HL-60 (cell line): ENCODE data around the gene RNF175.

Experiments
- DNase-seq, 2 experiments: peaks; one replicate each; pipeline ENCODE4 v3.0.0-alpha.2; 2010 to 2020; ENCODE audit warnings: low read depth in 1 of 2, low spot score in 1 of 2
- H3K27ac ChIP-seq: fragments of 250-450 bp; sonication (Bioruptor Pico); replicated peaks from 2 replicates; pipeline ENCODE4 v1.5.1; 2020; ENCODE audit warnings: mild to moderate bottlenecking, moderate library complexity
- H3K27me3 ChIP-seq: fragments of 250-450 bp; sonication (Bioruptor Pico); 2 replicates; pipeline ENCODE4 v1.5.1; 2021; ENCODE audit warnings: mild to moderate bottlenecking, moderate library complexity; ENCODE audit not compliant: insufficient read depth, poor library complexity, severe bottlenecking
- H3K4me3 ChIP-seq: replicated peaks from 2 replicates; pipeline ENCODE4 v1.5.1; 2011; ENCODE audit warnings: mild to moderate bottlenecking, control low read depth, low read length; ENCODE audit not compliant: insufficient read depth
- CTCF ChIP-seq: IDR thresholded peaks from one replicate; pipeline ENCODE4 v1.5.1; 2011; ENCODE audit warnings: low read length, control low read depth, inconsistent platforms; ENCODE audit not compliant: insufficient read depth
- GABPA ChIP-seq: IDR thresholded peaks from 2 replicates; pipeline ENCODE4 v1.6.1; 2012; ENCODE audit warnings: low read depth
- POLR2AphosphoS5 ChIP-seq: IDR thresholded peaks from 2 replicates; pipeline ENCODE4 v1.6.1; 2012; ENCODE audit warnings: low read depth
- REST ChIP-seq: IDR thresholded peaks from 2 replicates; pipeline ENCODE4 v1.6.1; 2012; ENCODE audit warnings: low read depth; ENCODE audit not compliant: insufficient replicate concordance
- SPI1 ChIP-seq: IDR thresholded peaks from 2 replicates; pipeline ENCODE4 v1.6.1; 2012; ENCODE audit warnings: low read depth, mild to moderate bottlenecking, borderline replicate concordance

RNF175 gene

GRCh38 chr4:153750197-153750817 lies 9.5 kb downstream of the RNF175 start:
- Histone ChIP-seq H3K27ac (no peak overlapping the region), H3K27me3 (no peaks in the 10 kb centered on the region), H3K4me3 (no peak overlapping the region)
- TF ChIP-seq SPI1 (no peak), CTCF (peak; percentile 57)
- peak in 1 of 2 experiments; percentile 86 for DNase-seq

GRCh38 chr4:153748378-153748777 lies 11.4 kb downstream of the RNF175 start:
- DNase-seq = no peak

GRCh38 chr4:153747406-153747955 lies 12.3 kb downstream of the RNF175 start:
- Histone ChIP-seq H3K27me3 (no peaks in the 10 kb centered on the region), H3K27ac (peak overlapping the region; percentile 71), H3K4me3 (no peak overlapping the region)
- TF ChIP-seq CTCF = no peak
- TF ChIP-seq SPI1 = peak; percentile 46; the same call in 1 of the 2 replicates
- DNase-seq = peak in 1 of 2 experiments; percentile 43

More at GRCh38 chr4:153748378-153748777, 11.4 kb downstream of the RNF175 start:
- H3K4me3 ChIP-seq = no peak overlapping the region
- peak overlapping the region; percentile 71; the same call in 1 of the 2 replicates for H3K27ac ChIP-seq
- TF ChIP-seq REST (no peak), SPI1 (no peak), CTCF (no peak), GABPA (no peak), POLR2AphosphoS5 (no peak)
- no peaks in the 10 kb centered on the region for H3K27me3 ChIP-seq

GRCh38 chr4:153745651-153746050 lies 14.2 kb downstream of the RNF175 start:
- Histone ChIP-seq H3K27ac (no peak overlapping the region), H3K4me3 (no peak overlapping the region), H3K27me3 (no peaks in the 10 kb centered on the region)
- no peak for DNase-seq
- TF ChIP-seq REST (no peak), CTCF (no peak), POLR2AphosphoS5 (no peak), GABPA (no peak), SPI1 (no peak)
